K562 (cell line): ENCODE data around the gene CHIC2. TPM values are rescaled to one million over a fixed set of nuclear protein-coding genes. Genes with fewer than 3 reads are reported as not detected.

ENCODE experiments used
- E2F3 ChIP-seq: fragments of 250-450 bp; sonication (Bioruptor Pico); IDR thresholded peaks from 2 replicates; pipeline ENCODE4 v1.4.0; 2020; ENCODE audit warnings: mild to moderate bottlenecking
- GABPA ChIP-seq: fragments of 200-800 bp; sonication (Bioruptor generic); conservative IDR thresholded peaks from 2 replicates; pipeline ENCODE4 v1.6.1; 2016; ENCODE audit warnings: low read depth, missing genetic modification characterization, missing compliant biosample characterization
- HOMEZ ChIP-seq: fragments of 250-450 bp; sonication (Bioruptor Pico); IDR thresholded peaks from 2 replicates; pipeline ENCODE4 v1.4.0; 2020; ENCODE audit warnings: mild to moderate bottlenecking, moderate library complexity
- L3MBTL2 ChIP-seq: fragments of 450-650 bp; IDR thresholded peaks from 2 replicates; pipeline ENCODE4 v1.6.1; 2016; ENCODE audit warnings: mild to moderate bottlenecking, moderate library complexity
- MAFG ChIP-seq: fragments of 450-650 bp; conservative IDR thresholded peaks from 2 replicates; pipeline ENCODE4 v1.6.1; 2016; ENCODE audit warnings: missing genetic modification characterization, missing compliant biosample characterization
- NFRKB ChIP-seq: fragments of 450-650 bp; IDR thresholded peaks from 2 replicates; pipeline ENCODE4 v1.6.1; 2016; ENCODE audit warnings: low read depth
- NFYB ChIP-seq: IDR thresholded peaks from 2 replicates; pipeline ENCODE4 v1.6.1; 2011; ENCODE audit warnings: mild to moderate bottlenecking, moderate library complexity; ENCODE audit not compliant: insufficient read length; ENCODE audit errors: extremely low read depth
- NKRF ChIP-seq: fragments of 450-650 bp; IDR thresholded peaks from 2 replicates; pipeline ENCODE4 v1.6.1; 2016; ENCODE audit warnings: borderline replicate concordance
- NR2C2 ChIP-seq, 2 experiments: fragments of 200-800 bp in 1 of 2; sonication (Bioruptor generic) in 1 of 2; sonication (generic) in 1 of 2; formaldehyde crosslinking in 1 of 2; IDR thresholded peaks; 2 replicates each; pipeline versions ENCODE4 v1.6.1 to v1.8.0; 2016 to 2022; ENCODE audit warnings: mild to moderate bottlenecking in 1 of 2, missing compliant biosample characterization in 1 of 2, missing genetic modification characterization in 1 of 2, missing genetic modification reagents in 1 of 2
- RBM14 ChIP-seq: fragments of 200-400 bp; formaldehyde crosslinking; IDR thresholded peaks from 2 replicates; pipeline ENCODE4 v1.6.1; 2018; ENCODE audit warnings: low read depth, mild to moderate bottlenecking, low read length, moderate library complexity, borderline replicate concordance; ENCODE audit not compliant: insufficient read depth
- SIN3B ChIP-seq: fragments of 450-650 bp; IDR thresholded peaks from 2 replicates; pipeline ENCODE4 v1.6.1; 2017; ENCODE audit warnings: low read depth, mild to moderate bottlenecking, moderate library complexity
- SRSF7 ChIP-seq: fragments of 200-400 bp; formaldehyde crosslinking; optimal IDR thresholded peaks from 2 replicates; pipeline ENCODE3; 2017; ENCODE audit warnings: mild to moderate bottlenecking, low read depth, low read length
- TAF1 ChIP-seq: IDR thresholded peaks from 2 replicates; pipeline ENCODE4 v1.6.1; 2011; ENCODE audit warnings: mild to moderate bottlenecking, low read length, moderate library complexity; ENCODE audit not compliant: insufficient read depth, control insufficient read depth, severe bottlenecking; ENCODE audit errors: extremely low read depth
- TEAD1 ChIP-seq, 2 experiments: fragments of 450-650 bp in 1 of 2; sonication (generic) in 1 of 2; formaldehyde crosslinking; IDR thresholded peaks; 2 replicates each; pipeline versions ENCODE4 v1.4.0 to v1.8.0; 2020 to 2022; ENCODE audit warnings: mild to moderate bottlenecking in 2 of 2, missing genetic modification reagents in 1 of 2
- ZNF347 ChIP-seq: fragments of 450-650 bp; formaldehyde crosslinking; IDR thresholded peaks from 2 replicates; pipeline ENCODE4 v1.4.0; 2020; ENCODE audit warnings: low read depth, mild to moderate bottlenecking, moderate library complexity
- ZNF766 ChIP-seq: fragments of 200-800 bp; sonication (Bioruptor generic); conservative IDR thresholded peaks from 2 replicates; pipeline ENCODE4 v1.6.1; 2016; ENCODE audit warnings: missing genetic modification characterization, missing compliant biosample characterization
- polyA plus RNA-seq, 8 experiments: library from polyadenylated mRNA; depleted of rRNA in 4 of 8; stranded (reverse) in 5 of 8; unstranded in 3 of 8; fragments of >200 nt; fragmentation: Nextera tagmentation in 2 of 8; fragmentation: Illumina TruSeq in 1 of 8; extraction: Ambion mirVana in 2 of 8; extraction: Trizol in 1 of 8; gene quantifications; 2 replicates each; pipeline versions ENCODE4 v1.2.1 to v1.2.3, GENCODE V29; 2011 to 2014; ENCODE audit warnings: inconsistent platforms in 1 of 8, missing spikeins in 1 of 8
- total RNA-seq, 7 experiments: library from RNA; depleted of rRNA in 6 of 7; stranded (reverse); fragments of >200 nt in 6 of 7; fragmentation: Illumina TruSeq in 2 of 7; extraction: Trizol in 2 of 7; gene quantifications; 2 replicates each; pipeline versions ENCODE4 v1.2.1 to v1.2.3, GENCODE V29; 2011 to 2021; ENCODE audit warnings: low replicate concordance in 1 of 7
- TF ChIP-seq, protein P1 (sequence below): fragments of 450-650 bp; formaldehyde crosslinking; IDR thresholded peaks from 2 replicates; pipeline ENCODE4 v1.4.0; 2022; ENCODE audit warnings: mild to moderate bottlenecking, moderate library complexity
- TF ChIP-seq, protein P2 (sequence below): fragments of 150-350 bp; IDR thresholded peaks from 2 replicates; pipeline ENCODE4 v1.6.1; 2014; ENCODE audit warnings: low read depth, mild to moderate bottlenecking, low read length, borderline replicate concordance

CHIC2 gene
- total and polyA plus RNA-seq, 9 of the 15 experiments (the other 6 are each of a cell fraction or from before 2014, with no cell fraction given), result 0.89 to 25.1 (median 12.1) TPM

GRCh38 chr4:54064317-54065111 lies at the start of gene CHIC2 (continued):
- TF ChIP-seq RBM14 (no peak), MAFG (tag) (peak; percentile 40), ZNF766 (CRISPR knock-in tag) (peak; percentile 96), NFYB (no peak), NKRF (peak; percentile 57; the same call in 1 of the 2 replicates), NFRKB (no peak), NR2C2 (CRISPR knock-in tag; IDR thresholded peaks at IDR 0.05) (no peak), NR2C2 (tag; IDR thresholded peaks at IDR 0.05) (no peak), TEAD1 (CRISPR knock-in tag; IDR thresholded peaks at IDR 0.05) (0 out of 4 replicates have a peak, but pooled peaks of 1 of the 2 experiments have one; percentile 28), HOMEZ (CRISPR knock-in tag) (0 out of 2 replicates have a peak, but pooled peaks have one; percentile 23), SIN3B (peak; percentile 43; the same call in 1 of the 2 replicates), SRSF7 (no peak), TAF1 (peak; percentile 75), E2F3 (peak; percentile 37; the same call in 1 of the 2 replicates), ZNF347 (CRISPR knock-in tag) (no peak), L3MBTL2 (peak; percentile 44; the same call in 1 of the 2 replicates), GABPA (peak; percentile 70)
- TF ChIP-seq, protein P1, sequence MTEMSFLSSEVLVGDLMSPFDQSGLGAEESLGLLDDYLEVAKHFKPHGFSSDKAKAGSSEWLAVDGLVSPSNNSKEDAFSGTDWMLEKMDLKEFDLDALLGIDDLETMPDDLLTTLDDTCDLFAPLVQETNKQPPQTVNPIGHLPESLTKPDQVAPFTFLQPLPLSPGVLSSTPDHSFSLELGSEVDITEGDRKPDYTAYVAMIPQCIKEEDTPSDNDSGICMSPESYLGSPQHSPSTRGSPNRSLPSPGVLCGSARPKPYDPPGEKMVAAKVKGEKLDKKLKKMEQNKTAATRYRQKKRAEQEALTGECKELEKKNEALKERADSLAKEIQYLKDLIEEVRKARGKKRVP (CRISPR knock-in tag), result peak; percentile 47; the same call in 1 of the 2 replicates
- TF ChIP-seq, protein P2, sequence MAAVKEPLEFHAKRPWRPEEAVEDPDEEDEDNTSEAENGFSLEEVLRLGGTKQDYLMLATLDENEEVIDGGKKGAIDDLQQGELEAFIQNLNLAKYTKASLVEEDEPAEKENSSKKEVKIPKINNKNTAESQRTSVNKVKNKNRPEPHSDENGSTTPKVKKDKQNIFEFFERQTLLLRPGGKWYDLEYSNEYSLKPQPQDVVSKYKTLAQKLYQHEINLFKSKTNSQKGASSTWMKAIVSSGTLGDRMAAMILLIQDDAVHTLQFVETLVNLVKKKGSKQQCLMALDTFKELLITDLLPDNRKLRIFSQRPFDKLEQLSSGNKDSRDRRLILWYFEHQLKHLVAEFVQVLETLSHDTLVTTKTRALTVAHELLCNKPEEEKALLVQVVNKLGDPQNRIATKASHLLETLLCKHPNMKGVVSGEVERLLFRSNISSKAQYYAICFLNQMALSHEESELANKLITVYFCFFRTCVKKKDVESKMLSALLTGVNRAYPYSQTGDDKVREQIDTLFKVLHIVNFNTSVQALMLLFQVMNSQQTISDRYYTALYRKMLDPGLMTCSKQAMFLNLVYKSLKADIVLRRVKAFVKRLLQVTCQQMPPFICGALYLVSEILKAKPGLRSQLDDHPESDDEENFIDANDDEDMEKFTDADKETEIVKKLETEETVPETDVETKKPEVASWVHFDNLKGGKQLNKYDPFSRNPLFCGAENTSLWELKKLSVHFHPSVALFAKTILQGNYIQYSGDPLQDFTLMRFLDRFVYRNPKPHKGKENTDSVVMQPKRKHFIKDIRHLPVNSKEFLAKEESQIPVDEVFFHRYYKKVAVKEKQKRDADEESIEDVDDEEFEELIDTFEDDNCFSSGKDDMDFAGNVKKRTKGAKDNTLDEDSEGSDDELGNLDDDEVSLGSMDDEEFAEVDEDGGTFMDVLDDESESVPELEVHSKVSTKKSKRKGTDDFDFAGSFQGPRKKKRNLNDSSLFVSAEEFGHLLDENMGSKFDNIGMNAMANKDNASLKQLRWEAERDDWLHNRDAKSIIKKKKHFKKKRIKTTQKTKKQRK, result no peak
